GM21423 (cell line): Measurements from ENCODE around the gene LYRM9.
"Not testable (repeated sequence)": the region's sequence is repeated elsewhere in the genome, so short reads cannot be mapped to it uniquely, and the experiment has no call there.

Experiments
- ATAC-seq: cut with Tn5 transposase; IDR thresholded peaks from one replicate; pipeline ENCODE4 v1.9.1; 2021; ENCODE audit warnings: mild to moderate bottlenecking, moderate library complexity; ENCODE audit not compliant: unreplicated experiment

The LYRM9 gene

DNA sequence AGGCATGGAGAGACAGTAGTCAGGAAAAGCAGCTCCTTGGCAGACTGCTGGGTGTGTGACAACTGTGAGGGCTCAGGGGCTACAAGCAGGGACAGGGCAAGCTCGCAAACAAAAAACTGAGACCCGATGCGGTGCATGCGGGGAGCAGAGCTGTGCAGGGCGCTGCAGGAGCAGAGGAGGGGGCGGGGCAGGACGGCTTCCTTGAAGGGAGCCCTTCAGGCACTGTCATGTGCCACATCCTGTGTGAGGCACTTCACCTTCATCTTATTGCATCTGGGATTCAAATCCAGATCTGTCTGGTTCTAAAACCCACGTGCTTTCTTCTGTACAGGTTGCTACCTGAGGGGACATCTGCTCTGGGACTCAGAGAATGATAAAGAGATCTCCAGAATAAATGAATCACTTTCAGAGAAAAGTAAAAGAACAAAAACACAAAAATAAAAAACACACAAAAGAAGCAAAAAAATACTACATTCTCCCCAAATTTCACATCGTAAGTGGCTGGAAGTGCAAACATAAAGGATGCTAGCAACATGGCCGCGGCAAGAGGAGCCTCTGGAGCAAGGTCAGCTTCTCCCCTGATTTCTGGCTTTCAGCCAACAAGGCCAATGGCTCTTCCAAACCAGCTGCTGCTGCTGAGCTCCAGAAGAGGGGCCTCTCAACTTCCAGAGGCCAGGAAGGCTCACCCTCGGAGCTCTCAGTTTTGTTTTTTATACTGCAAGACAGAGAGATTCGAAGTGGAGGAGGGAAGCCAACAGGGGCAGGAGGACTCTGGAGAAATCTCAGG is 14.2 kb downstream of the LYRM9 start:
- ATAC-seq, result no peak

DNA sequence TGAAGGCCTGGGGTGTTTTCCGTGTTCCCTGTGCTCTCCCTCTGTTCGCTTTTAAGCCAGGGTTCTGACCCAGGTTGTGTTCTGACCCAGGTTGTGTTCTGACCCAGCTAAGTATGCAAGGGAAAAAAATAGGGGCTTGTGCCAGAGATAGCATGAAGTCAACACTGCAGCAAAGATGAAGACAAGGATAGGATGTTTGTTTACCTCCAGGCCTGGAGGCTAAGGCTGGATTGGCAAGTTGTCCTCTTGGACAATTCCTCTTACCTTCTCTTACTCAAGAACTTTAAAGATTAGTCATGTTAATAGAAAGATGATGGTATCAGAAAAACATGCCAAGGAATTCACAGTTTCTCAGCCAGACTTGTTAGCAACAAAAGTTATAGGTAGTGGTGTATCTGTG is 19.4 kb downstream of the LYRM9 start:
- ATAC-seq, result no peak

DNA sequence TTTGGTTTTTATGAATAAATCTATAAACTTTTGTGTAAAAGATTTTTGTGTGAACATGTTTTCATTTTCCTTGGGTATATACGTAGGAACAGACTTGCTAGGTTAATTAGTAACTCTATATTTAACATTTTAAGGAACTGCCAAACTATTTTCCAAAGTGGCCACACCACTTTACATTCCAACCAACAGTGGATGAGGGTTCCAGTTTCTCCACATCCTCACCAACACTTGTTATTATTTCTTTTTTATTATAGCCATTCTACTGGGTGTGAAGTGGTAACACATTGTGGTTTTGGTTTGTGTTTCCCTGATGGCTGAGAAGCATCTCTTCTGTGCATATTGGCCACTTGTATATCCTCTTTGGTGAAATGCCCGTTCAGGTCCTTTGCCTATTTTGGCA is 20.0 kb downstream of the LYRM9 start:
- ATAC-seq, result no peak

DNA sequence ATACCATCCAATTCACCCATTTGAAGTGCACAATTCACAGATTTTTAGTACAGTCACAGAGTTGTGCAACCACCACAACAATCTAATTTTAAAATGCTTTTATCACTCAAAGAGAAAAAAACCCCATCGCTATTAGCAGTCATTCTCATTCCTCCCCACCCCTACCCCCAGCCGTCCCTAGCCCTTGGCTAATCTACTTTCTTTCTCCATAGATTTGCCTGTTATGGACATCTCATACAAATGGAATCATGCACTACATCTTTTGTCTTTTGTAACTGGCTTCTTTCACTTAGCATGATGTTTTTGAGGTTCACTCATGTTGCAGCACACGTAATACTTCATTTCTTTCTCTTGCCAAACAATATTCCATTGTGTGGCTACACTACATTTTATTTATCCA is 20.4 kb downstream of the LYRM9 start:
- no peak for ATAC-seq

DNA sequence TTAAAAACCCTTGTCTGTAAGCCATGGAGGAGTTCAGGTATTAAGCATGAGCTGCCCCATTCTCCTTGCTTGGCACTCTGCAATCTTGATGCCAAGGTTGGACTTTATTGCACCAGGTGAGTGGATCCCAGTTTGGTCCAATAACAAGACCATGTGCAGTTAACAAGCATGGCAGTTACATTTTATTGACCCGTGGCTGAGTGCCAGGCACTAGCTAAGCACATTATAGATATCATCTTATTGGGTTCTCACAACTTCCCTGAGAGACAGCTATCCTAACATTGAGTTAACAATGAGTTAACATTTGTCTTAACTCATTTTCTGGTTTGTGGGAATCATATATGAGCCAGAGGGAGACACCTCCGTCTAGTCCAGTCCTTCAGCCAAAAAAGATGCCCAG is 21.8 kb downstream of the LYRM9 start:
- no peak for ATAC-seq

DNA sequence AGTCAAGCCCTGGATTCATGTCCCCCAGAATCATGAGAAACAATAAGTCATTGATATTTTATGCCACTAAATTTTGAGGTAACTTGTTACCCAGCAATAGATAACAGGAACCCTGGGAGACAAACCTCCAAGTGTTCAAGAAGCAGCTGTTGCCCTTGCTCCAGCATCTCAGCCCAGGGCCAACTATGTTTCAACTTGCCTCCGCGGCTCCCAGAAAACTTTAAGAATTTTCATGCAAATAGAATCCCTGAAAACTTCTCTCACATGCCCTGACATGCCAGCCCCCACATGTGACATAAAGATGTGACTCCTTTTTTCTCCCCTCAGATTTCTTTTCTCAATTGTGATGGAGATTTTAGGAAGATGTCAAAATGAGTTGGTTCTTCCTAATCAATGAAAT is 22.8 kb downstream of the LYRM9 start:
- no peak for ATAC-seq

DNA sequence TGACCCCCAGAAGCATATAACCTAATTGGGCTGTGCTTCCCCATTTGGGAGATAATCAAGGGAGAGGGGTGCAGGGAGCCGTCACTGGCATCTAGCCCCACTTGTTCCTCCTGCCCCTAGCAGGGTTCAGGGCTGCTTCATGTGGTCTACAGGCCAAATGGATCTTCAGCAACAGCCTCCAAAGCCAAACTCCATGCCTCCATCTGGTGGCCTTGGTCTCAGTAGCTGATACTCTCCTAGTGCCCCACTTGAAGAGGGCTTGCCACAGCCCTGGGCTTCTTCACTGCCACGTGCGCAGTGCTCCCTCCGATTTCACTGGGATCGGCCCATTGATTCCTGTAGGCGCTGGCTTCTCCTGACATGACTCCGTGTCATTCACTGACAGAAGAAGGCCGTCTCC is 24.6 kb downstream of the LYRM9 start:
- ATAC-seq, result no peak

DNA sequence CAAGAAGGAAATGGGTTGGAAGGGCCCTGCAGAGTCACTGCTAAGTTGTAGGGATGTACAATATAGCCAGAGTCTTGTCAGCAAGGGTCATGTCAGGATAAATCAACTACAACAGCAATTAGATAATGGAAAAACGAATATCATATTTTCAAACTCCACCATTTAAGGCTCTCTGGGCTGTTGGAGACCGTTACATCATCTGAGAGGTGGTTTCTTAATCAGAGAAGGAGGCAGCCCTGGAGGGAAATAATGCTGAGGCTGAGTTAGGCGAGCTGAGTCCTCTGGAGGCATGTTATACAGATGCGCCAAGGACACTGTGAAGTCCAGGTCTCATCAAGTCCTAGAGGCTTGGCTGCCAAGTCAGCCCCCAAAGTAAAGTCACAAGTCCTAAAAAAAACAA is 30.3 kb downstream of the LYRM9 start:
- no peak for ATAC-seq

DNA sequence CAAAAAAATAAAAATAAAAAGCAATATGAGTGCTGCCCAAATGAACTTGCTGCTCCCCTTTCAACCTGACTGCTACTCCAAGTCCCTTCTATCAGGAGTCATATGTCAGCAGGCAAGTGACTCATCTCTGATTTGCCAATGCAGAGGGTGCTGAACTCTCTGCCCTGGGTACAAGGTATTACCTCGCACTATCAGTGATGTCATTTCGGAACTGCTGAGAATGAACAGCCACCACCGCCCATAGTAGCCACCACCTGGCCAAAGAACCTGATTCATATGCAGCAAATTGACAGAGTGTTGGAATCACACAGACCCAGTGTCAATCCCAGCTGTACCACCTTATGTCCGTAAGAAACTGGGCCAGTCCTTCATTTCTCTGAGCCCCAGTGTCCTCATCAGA is 31.2 kb downstream of the LYRM9 start:
- no peak for ATAC-seq

DNA sequence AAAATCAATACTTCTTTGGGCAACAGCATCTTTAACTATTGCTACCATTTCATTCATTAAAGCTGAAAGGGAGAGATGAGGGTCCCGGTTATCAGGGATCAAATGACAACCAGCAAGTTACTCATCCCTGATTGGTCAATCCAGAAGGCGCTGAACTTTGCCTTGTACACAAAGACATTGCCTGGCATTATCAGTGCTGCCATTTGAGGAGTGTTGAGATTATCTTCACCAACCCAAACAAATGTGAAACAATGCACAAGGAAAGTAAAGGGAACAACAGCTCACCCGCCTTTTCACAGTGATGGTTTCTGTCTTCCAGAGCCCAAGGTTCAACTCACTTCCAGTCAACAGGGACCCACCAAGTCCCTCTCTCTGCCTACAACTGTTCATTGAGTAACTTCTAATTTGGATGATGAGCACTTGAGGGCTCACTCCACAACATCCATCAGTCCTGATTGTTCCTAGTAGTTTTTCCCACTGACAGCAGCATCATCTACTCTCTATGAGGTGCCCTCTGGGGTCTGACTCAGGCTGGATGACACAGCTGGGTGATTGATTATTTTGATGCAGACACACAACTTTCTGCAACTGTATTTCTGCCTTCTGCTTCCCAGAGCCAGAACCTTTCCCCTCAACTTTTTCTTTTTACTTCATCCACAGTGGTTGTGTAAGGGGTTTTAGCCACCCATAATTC is 32.0 kb downstream of the LYRM9 start:
- ATAC-seq, result no peak

DNA sequence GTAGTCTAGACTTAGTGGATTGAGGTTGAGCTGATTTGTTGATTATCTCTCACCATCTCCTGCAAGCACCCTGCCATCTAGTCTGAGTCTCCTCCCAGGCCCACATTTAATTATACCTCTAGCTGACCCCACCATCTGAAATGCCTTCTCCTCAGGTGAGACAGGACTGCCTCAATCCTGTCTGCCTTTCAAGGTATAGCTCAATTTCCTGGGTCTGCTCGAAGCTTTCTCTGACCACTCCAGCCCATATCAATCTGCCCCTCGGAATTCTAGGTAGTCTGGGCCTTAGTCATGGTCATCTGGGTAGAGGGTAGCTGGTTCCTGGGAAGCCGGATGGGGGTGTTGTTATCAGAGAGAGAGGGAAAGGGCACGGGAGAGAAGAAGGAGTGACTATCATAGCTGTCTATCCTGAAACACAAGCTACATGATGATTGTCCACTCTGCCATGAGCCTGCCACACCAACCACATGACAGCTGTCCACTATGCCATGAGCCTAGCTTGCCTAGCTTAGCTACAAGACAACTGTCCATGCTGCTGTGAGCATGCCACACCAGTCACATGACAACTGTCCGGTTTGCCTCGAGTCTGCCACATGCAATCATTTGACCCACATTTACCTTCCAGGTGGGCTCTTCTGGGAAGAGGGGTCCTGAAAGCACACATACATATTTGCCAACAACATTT is 34.4 kb downstream of the LYRM9 start:
- no peak for ATAC-seq

DNA sequence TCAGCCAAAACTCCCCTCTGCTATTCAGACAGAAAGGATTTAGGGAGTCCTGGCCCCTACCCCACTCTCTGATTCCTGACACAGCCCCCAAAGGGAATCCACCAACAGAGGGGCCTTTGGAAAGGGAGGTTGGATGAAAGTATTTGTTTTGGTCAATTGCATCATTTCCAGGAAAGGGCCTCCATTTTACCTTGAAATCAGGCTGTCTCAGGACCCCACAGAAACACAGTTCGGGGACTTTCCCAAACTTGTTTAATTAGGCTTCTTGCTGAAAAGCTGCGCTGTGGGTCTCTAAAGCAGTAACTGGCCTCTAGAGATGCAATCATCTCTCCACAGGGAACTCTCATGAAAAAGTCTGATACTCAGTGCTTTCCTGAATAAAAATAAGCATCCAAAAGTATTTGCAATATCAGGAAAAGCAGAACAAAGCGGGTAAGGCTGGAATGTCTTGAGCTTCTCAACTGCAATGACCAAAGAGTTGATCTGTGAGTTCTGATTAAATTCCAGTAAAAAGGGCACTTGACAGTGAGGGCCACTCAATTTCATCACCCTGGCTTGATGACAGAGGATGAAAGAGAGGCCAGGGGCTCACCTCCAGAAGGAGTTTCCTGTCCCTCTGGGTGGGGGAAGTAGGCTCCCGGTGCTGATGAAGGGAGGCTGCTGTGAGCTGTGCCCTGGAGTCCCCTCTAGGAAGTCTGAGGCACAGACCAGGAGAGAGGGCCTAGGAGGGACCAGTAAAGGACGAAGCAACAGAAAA is 36.3 kb downstream of the LYRM9 start:
- ATAC-seq, result no peak

DNA sequence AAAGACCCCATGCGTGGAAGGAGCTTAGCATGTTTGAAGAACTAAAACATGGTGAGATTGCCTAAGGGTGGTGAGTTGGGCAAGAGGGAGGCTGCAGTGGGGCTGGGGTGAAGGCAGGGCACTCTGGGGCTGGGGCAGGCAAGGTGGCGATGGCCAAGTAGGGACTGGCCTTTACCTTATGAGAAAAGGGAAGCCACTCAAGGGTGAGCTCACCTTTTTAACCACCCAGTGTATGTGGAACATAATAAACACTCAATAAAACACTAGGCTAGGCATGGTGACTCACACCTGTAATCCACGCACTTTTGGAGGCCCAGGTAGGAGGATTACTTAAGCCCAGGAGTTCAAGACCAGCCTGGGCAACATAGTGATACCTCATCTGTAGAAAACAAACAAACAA is 37.7 kb downstream of the LYRM9 start:
- ATAC-seq, result no peak

DNA sequence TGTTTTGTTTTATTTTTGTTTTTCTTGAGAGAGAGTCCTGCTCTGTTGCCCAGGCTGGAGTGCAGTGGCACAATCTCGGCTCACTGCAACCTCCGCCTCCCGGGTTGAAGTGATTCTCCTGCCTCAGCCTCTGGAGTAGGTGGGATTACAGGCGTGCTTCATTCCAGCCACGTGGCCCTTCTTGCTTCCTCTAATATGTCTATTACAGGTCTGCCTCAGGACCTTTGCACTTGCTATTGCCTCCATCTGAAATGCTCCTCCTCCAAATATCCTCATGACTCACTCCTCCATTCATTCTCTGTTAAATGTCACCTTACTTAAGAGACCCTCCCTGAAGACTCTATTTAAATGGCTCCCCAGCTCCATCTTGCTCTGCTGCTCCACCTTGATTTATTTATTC is 39.0 kb downstream of the LYRM9 start:
- ATAC-seq, result no peak

DNA sequence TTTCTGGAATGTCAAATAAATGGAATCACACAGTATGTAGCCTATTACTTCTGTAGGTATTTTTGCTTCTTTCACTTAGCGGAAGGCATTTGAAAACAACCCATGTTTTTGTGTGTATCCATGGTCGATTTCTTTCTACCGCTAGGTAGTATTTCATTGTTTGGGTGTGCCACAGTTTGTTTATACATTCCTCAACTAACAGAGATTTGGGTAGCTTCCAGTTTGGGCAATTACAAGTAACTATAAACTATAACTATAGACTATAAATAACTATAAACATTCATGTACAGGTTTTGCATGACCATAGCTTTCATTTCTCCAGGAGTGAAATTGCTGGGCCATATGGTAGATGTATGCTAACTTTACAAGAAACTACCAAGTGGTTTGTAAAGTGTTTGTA is 40.1 kb downstream of the LYRM9 start:
- no peak for ATAC-seq

DNA sequence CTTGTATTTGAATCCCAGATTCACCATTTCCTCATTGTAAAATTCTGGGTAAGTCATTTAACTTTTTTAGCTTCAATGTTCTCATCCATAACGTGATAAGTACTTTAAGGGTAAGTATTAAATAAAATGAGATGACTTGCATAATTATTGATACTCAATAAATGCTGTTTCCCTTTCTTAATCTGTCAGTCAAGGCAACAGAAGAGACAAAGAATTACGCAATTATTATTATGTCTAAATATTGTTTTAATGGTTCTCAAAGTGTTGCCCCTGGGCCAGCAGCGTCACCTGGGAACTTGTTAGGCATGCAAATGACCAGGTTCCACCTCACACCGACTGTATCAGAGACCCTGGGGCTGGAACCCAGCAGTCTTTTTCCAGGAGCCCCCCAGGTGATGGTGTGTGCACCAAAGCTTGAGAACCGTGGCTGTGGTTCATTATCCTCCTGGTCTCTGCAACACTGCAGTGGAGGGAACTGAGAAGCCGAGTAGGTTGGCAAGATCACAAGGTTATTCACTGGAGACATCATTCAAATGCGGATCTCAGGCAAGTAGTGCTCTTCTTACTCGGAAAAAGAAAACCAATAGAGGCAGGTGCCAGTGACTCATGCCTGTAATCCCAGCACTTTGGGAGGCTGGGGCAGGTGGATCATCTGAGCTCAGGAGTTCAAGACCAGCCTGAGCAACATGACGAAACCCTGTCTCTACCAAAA is 43.5 kb downstream of the LYRM9 start:
- ATAC-seq, result no peak

DNA sequence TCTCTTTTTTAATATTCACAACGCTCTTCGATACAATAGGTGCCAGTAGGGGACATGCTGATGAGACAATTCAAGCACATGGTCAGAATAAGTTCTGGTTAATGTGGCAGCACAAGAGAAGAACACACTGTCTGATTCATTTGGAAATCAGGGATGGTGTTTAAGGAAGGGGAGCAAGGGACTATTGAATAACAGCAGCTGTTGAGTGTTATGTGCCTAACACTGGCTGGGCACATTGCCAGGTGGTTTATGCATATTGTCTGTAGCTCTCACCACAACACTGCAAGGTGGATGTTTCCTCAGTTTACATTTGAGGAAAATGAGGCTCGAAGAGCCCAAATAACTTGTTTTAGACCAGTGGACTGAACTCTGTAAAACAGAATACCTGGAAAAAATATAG is 44.2 kb downstream of the LYRM9 start:
- no peak for ATAC-seq

DNA sequence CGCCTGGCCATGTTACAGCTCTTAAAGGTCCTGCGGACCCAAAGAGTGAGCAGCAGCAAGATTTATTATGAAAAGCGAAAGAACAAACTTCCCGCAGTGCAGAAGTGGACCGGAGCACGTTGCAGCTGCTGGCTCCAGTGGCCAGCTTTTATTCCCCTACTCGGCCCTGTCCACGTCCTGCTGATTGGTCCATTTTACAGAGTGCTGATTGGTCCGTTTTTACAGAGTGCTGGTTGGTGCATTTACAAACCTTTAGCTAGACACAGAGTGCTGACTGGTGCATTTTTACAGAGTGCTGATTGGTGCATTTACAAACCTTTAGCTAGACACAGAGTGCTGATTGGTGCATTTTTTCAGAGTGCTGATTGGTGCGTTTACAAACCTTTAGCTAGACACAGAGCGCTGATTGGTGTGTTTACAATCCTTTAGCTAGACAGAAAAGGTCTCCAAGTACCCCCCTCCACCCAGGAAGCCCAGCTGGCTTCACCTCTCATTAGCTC is 46.3 kb downstream of the LYRM9 start:
- not testable (repeated sequence) for ATAC-seq

DNA sequence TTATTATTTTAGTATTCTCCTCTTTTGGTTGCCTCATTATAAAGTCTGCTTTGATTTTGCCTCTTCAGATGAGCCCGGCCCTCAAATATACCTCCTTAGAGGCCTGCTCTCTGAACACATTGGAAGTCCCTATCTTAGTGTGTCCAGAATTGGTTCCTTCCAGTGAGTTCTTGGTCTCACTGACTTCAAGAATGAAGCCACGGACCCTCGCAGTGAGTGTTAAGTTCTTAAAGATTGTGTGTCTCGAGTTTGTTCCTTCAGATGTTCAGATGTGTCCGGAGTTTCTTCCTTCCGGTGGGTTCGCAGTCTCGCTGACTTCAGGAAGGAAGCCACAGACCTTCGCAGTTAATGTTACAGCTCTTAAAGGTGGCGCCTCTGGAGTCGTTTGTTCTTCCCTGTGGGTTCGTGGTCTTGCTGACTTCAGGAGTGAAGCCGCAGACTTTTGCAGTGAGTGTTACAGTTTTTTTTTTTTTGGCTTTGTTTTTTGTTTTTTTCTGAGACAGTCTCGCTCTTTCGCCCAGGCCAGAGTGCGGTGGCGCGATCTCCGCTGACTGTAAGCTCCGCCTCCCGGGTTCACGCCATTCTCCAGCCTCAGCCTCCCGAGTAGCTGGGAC is 47.0 kb downstream of the LYRM9 start:
- ATAC-seq, result no peak
